Cardiac muscle cell (in vitro differentiated cells and primary cell): ENCODE results near the gene SLC9A5. TPM values are rescaled to one million over a fixed set of nuclear protein-coding genes. Genes with fewer than 3 reads are reported as not detected.
A peak's percentile ranks its signal among the peaks of the same experiment; 100 is the strongest.

ENCODE experiments used
- DNase-seq, 2 donors: peaks; one replicate each; pipeline versions ENCODE4 v3.0.0 to v3.0.0-alpha.2; 2010 to 2017; ENCODE audit warnings: low read depth in 1 of 2, low spot score in 1 of 2
- H3K27ac ChIP-seq: fragments of 200-600 bp; sonication (generic); 2 replicates; pipeline ENCODE4 v1.5.1; 2016
- H3K27me3 ChIP-seq: fragments of 200-600 bp; sonication (generic); 2 replicates; pipeline ENCODE4 v1.6.0; 2016; ENCODE audit warnings: control low read depth
- H3K36me3 ChIP-seq: fragments of 200-600 bp; sonication (generic); 2 replicates; pipeline ENCODE4 v1.5.1; 2016; ENCODE audit warnings: control low read depth
- H3K4me1 ChIP-seq: fragments of 200-600 bp; sonication (generic); 2 replicates; pipeline ENCODE4 v1.8.1; 2017; ENCODE audit warnings: low read depth, mild to moderate bottlenecking, mixed run types
- H3K4me3 ChIP-seq: fragments of 200-600 bp; sonication (generic); 2 replicates; pipeline ENCODE4 v1.5.1; 2016; ENCODE audit warnings: mild to moderate bottlenecking
- H3K9me3 ChIP-seq: fragments of 200-600 bp; sonication (generic); 2 replicates; pipeline ENCODE4 v1.5.1; 2017; ENCODE audit warnings: low read depth, mild to moderate bottlenecking, control low read depth
- polyA plus RNA-seq: library from polyadenylated mRNA; unstranded; fragments of >200 nt; fragmentation: Nextera tagmentation; extraction: Ambion mirVana; gene quantifications from 2 replicates; pipeline ENCODE4 v1.2.1, GENCODE V29; 2016
- total RNA-seq: library from RNA; depleted of rRNA; stranded (reverse); fragments of >200 nt; gene quantifications from 2 replicates; pipeline ENCODE4 v1.2.3, GENCODE V29; 2016
- TF ChIP-seq, protein P1 (sequence below): IDR thresholded peaks from 2 replicates; pipeline ENCODE4 v1.5.1; 2012; ENCODE audit warnings: low read depth, mild to moderate bottlenecking, low read length

SLC9A5 gene
- total and polyA plus RNA-seq, 2 experiments from 2014 or later: 4.5 to 4.6 TPM

DNA sequence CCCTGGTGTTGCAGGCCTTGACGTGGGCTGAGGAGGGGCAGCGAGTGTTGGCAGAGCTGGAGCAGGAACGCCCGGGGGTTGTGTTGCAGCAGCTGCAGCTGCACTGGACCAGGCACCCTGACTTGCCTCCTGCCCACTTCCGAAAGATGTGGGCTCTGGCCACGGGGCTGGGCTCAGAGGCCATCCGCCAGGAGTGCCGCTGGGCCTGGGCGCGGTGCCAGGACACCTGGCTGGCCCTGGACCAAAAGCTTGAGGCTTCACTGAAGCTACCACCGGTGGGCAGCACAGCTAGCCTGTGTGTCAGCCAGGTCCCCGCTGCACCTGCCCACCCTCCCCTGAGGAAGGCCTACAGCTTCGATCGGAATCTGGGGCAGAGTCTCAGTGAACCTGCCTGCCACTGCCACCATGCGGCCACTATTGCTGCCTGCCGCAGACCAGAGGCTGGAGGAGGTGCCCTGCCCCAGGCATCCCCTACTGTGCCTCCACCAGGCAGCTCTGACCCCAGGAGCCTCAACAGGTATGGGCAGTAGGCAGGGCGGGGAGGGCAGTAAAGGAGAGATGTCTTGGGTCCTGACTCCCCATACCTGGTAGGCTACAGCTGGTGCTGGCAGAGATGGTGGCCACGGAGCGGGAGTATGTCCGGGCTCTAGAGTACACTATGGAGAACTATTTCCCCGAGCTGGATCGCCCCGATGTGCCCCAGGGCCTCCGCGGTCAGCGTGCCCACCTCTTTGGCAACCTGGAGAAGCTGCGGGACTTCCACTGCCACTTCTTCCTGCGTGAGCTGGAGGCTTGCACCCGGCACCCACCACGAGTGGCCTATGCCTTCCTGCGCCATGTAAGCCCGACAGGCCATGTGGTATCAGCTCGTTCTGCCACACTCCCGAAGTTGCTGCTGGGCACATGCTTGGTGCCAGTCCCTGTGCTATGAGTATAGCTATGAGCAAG, 36.2 kb downstream of the SLC9A5 start:
- Histone ChIP-seq H3K4me3 (no peak overlapping the region), H3K36me3 (no peaks in the 10 kb centered on the region), H3K27me3 (no peaks in the 10 kb centered on the region), H3K27ac (no peak overlapping the region), H3K9me3 (no peaks in the 10 kb centered on the region), H3K4me1 (no peaks in the 10 kb centered on the region)
- DNase-seq: peak; percentile 39 to 61
- TF ChIP-seq, protein P1, sequence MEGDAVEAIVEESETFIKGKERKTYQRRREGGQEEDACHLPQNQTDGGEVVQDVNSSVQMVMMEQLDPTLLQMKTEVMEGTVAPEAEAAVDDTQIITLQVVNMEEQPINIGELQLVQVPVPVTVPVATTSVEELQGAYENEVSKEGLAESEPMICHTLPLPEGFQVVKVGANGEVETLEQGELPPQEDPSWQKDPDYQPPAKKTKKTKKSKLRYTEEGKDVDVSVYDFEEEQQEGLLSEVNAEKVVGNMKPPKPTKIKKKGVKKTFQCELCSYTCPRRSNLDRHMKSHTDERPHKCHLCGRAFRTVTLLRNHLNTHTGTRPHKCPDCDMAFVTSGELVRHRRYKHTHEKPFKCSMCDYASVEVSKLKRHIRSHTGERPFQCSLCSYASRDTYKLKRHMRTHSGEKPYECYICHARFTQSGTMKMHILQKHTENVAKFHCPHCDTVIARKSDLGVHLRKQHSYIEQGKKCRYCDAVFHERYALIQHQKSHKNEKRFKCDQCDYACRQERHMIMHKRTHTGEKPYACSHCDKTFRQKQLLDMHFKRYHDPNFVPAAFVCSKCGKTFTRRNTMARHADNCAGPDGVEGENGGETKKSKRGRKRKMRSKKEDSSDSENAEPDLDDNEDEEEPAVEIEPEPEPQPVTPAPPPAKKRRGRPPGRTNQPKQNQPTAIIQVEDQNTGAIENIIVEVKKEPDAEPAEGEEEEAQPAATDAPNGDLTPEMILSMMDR: peak; percentile 56

DNA sequence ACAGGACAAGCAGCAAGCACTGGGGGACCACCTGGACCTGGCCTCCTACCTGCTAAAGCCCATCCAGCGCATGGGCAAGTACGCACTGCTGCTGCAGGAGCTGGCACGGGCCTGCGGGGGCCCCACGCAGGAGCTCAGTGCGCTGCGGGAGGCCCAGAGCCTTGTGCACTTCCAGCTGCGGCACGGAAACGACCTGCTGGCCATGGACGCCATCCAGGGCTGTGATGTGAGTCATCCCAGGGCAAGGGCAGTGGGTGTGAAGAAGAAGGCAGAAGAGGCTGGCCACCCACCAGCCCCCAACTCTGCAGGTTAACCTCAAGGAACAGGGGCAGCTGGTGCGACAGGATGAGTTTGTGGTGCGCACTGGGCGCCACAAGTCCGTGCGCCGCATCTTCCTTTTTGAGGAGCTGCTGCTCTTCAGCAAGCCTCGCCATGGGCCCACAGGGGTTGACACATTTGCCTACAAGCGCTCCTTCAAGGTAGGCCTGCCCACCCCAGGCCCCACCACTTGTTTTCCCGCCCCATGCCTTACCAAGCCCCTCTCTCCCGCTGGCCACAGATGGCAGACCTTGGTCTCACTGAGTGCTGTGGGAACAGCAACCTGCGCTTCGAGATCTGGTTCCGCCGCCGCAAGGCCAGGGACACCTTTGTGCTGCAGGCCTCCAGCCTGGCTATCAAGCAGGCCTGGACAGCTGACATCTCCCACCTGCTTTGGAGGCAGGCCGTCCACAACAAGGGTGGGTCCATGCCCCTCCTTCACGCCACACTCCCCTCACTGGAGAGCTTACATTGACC, 37.9 kb downstream of the SLC9A5 start:
- H3K27me3 ChIP-seq: no peaks in the 10 kb centered on the region
- H3K36me3 ChIP-seq: no peaks in the 10 kb centered on the region
- DNase-seq: no peak
- no peak overlapping the region for H3K4me3 ChIP-seq
- H3K9me3 ChIP-seq: no peaks in the 10 kb centered on the region
- TF ChIP-seq, protein P1: no peak
- no peaks in the 10 kb centered on the region for H3K4me1 ChIP-seq
- H3K27ac ChIP-seq: no peak overlapping the region

DNA sequence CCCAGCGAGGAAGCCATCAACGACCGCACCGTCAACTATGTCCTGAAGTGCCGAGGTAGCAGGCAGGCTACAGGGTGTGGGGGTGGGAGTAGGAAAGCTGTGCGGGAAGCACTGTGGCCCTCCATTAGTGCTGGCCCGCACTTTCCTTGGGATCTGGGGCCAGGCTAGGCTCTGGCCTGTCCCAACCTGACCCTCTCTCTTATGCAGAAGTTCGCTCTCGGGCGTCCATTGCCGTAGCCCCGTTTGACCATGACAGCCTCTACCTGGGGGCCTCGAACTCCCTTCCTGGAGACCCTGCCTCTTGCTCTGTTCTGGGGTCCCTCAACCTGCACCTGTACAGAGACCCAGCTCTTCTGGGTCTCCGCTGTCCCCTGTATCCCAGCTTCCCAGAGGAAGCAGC, 39.2 kb downstream of the SLC9A5 start:
- no peak for DNase-seq
- H3K27ac ChIP-seq: no peak overlapping the region
- no peaks in the 10 kb centered on the region for H3K9me3 ChIP-seq
- H3K27me3 ChIP-seq: no peaks in the 10 kb centered on the region
- H3K4me3 ChIP-seq: no peak overlapping the region
- no peaks in the 10 kb centered on the region for H3K4me1 ChIP-seq
- TF ChIP-seq, protein P1: no peak
- H3K36me3 ChIP-seq: no peaks in the 10 kb centered on the region

DNA sequence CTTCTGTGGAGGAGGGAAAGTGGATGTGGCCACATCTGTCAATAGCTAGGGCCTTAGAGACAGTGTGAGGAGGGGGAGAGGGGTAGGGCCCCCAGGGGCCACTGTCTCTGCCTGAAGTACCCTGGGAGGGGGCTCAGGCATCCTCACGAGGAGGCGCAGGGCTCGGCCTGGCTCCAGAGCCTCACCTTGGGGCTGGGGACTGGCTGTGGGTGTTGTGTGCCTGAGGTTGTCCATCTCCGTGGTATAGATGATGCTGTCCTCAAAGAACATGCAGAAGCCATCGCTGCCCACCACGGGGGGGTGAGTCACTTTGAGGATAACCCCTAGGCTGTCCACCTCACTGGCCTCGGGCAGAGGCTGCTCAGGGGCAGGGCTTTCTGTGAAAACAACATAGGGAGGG, 42.7 kb downstream of the SLC9A5 start:
- Histone ChIP-seq H3K9me3 (no peaks in the 10 kb centered on the region), H3K4me3 (no peak overlapping the region), H3K27me3 (peaks cover under 1% of the 10 kb centered on the region), H3K4me1 (no peaks in the 10 kb centered on the region), H3K36me3 (no peaks in the 10 kb centered on the region), H3K27ac (no peak overlapping the region)
- TF ChIP-seq, protein P1: no peak
- no peak for DNase-seq

DNA sequence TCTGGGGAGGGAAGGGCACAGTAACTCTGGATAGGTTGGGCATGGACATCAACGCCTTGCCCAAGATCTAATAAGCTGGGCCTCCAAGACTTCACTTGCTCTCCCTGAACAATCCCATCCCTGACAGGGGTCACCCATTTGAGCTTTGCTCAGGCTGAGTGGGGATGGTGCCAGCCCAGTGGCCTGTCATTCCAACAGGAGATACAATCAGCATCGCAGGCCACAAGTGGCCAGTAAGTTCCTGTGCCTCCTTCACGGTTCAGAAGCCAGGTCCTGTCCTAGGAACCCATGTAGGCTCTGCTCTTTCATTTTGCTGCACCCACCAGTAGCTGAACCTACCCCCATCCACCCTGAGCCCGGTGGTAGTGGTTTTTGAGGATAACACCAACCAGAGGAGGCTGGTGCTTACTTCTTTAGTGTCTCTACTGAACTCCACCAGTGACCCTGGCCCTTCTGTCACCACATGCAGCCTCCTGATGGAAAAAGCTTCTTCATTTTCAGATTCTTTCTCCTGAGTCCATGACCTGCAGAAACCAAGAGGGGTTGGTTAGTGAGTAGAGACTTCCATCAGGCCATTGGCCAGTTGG, 45.5 kb downstream of the SLC9A5 start:
- TF ChIP-seq, protein P1: no peak
- no peaks in the 10 kb centered on the region for H3K36me3 ChIP-seq
- no peaks in the 10 kb centered on the region for H3K9me3 ChIP-seq
- H3K27ac ChIP-seq: no peak overlapping the region
- DNase-seq: no peak
- no peak overlapping the region for H3K4me3 ChIP-seq
- H3K4me1 ChIP-seq: no peaks in the 10 kb centered on the region
- H3K27me3 ChIP-seq: peaks cover 10% of the 10 kb centered on the region
